PFSK-1 (cell line): ENCODE measurements around the gene MTUS2.

Experiments used
- POLR2AphosphoS5 ChIP-seq: IDR thresholded peaks from 2 replicates; pipeline ENCODE4 v1.6.1; 2012; ENCODE audit warnings: low read depth, mild to moderate bottlenecking, control low read depth, low read length, moderate library complexity
- REST ChIP-seq, 2 experiments: IDR thresholded peaks; 2 replicates each; pipeline versions ENCODE4 v1.6.1 to v1.8.0; 2011 to 2012; ENCODE audit warnings: low read depth in 2 of 2, low read length in 2 of 2, control low read depth in 1 of 2, inconsistent platforms in 1 of 2, mild to moderate bottlenecking in 1 of 2, moderate library complexity in 1 of 2; ENCODE audit not compliant: insufficient read depth in 1 of 2
- SIN3A ChIP-seq: IDR thresholded peaks from 2 replicates; pipeline ENCODE4 v1.6.1; 2012; ENCODE audit warnings: mild to moderate bottlenecking, low read length, moderate library complexity, borderline replicate concordance; ENCODE audit not compliant: insufficient read depth
- TAF1 ChIP-seq: IDR thresholded peaks from 2 replicates; pipeline ENCODE4 v1.6.1; 2012; ENCODE audit warnings: low read length, control low read depth, borderline replicate concordance; ENCODE audit not compliant: insufficient read depth

- TF ChIP-seq POLR2AphosphoS5 (no peak), TAF1 (no peak), SIN3A (no peak), REST (IDR thresholded peaks at IDR 0.05; ENCODE audit: insufficient read depth in 1 of 2, low read depth in 2 of 2, low read length in 2 of 2) (no peak)
Observed at GRCh38 chr13:29541400-29541799, 721.3 kb downstream of the MTUS2 start.
